MCF 10A (cell line): ENCODE data around the gene OR5V1. TPM values are rescaled to one million over a fixed set of nuclear protein-coding genes. Genes with fewer than 3 reads are reported as not detected.
"Not testable (repeated sequence)": the region's sequence is repeated elsewhere in the genome, so short reads cannot be mapped to it uniquely, and the experiment has no call there.

Experiments used
- BruUV-seq: library from RNA; stranded (reverse); fragments of 400-500 nt; replicated peaks from 2 replicates; lab custom pipeline; 2021; lab: Mats Ljungman, UMichigan
- CTCF ChIA-PET: fragments of 300-600 bp; sonication (Branson Sonifier 250); formaldehyde crosslinking; extraction: SDS; loops from one replicate; lab custom pipeline; 2021; ENCODE audit warnings: antibody characterized with exemption, inconsistent platforms; lab: Yijun Ruan, JAX
- POLR2A ChIA-PET: fragments of 300-600, 350-650 bp; sonication (Branson Sonifier 250); formaldehyde crosslinking; extraction: SDS; loops from one replicate; lab custom pipeline; 2020; ENCODE audit warnings: antibody characterized with exemption, inconsistent platforms; lab: Yijun Ruan, JAX
- DNase-seq: peaks from one replicate; pipeline ENCODE4 v3.0.0-alpha.2; 2018; ENCODE audit not compliant: unreplicated experiment
- H3K27ac Mint-ChIP-seq: one replicate; pipeline ENCODE4 v1.8.0; 2022; ENCODE audit warnings: mild to moderate bottlenecking, low read depth, mixed read lengths; ENCODE audit not compliant: unreplicated experiment
- H3K27me3 Mint-ChIP-seq: one replicate; pipeline ENCODE4 v1.8.0; 2022; ENCODE audit warnings: mixed read lengths; ENCODE audit not compliant: insufficient read depth, unreplicated experiment
- H3K36me3 Mint-ChIP-seq: one replicate; pipeline ENCODE4 v1.8.0; 2022; ENCODE audit warnings: mild to moderate bottlenecking, moderate library complexity, mixed read lengths; ENCODE audit not compliant: insufficient read depth, unreplicated experiment
- H3K4me1 Mint-ChIP-seq: one replicate; pipeline ENCODE4 v1.8.0; 2022; ENCODE audit warnings: mixed read lengths; ENCODE audit not compliant: insufficient read depth, unreplicated experiment
- H3K4me3 Mint-ChIP-seq: one replicate; pipeline ENCODE4 v1.8.0; 2022; ENCODE audit warnings: mild to moderate bottlenecking, moderate library complexity, mixed read lengths; ENCODE audit not compliant: unreplicated experiment
- H3K9me3 Mint-ChIP-seq: one replicate; pipeline ENCODE4 v1.8.0; 2022; ENCODE audit warnings: mixed read lengths; ENCODE audit not compliant: unreplicated experiment
- intact Hi-C: fragments of 100-400 bp; cut with micrococcal nuclease; formaldehyde crosslinking; loops from 2 replicates; pipeline ENCODE4 v1.14.1; 2022
- total RNA-seq: library from RNA; stranded (reverse); gene quantifications from 2 replicates; pipeline ENCODE4 v1.2.3, GENCODE V29; 2022
- TF ChIP-seq, protein P1 (sequence below): fragments of 200-600 bp; IDR thresholded peaks from one replicate; pipeline ENCODE4 v1.8.0; 2022; ENCODE audit warnings: antibody characterized with exemption, mild to moderate bottlenecking; ENCODE audit not compliant: unreplicated experiment

OR5V1 gene
- total RNA-seq, 1 experiment from 2014 or later, result not detected

- Mint-ChIP-seq H3K4me1 (no peaks in the 10 kb centered on the region), H3K9me3 (no peaks in the 10 kb centered on the region), H3K4me3 (no peak overlapping the region), H3K27me3 (peaks cover 40% of the 10 kb centered on the region), H3K27ac (no peak overlapping the region), H3K36me3 (no peaks in the 10 kb centered on the region)
- DNase-seq, result no peak
- intact Hi-C loops, result no loop called here
- ChIA-PET POLR2A (no interaction called here), CTCF (no interaction called here)
- no TSS peak for BruUV-seq
- TF ChIP-seq, protein P1, sequence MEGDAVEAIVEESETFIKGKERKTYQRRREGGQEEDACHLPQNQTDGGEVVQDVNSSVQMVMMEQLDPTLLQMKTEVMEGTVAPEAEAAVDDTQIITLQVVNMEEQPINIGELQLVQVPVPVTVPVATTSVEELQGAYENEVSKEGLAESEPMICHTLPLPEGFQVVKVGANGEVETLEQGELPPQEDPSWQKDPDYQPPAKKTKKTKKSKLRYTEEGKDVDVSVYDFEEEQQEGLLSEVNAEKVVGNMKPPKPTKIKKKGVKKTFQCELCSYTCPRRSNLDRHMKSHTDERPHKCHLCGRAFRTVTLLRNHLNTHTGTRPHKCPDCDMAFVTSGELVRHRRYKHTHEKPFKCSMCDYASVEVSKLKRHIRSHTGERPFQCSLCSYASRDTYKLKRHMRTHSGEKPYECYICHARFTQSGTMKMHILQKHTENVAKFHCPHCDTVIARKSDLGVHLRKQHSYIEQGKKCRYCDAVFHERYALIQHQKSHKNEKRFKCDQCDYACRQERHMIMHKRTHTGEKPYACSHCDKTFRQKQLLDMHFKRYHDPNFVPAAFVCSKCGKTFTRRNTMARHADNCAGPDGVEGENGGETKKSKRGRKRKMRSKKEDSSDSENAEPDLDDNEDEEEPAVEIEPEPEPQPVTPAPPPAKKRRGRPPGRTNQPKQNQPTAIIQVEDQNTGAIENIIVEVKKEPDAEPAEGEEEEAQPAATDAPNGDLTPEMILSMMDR, result no peak
These were observed 36.0 kb downstream of the OR5V1 start for GRCh38 chr6:29332676-29333075.

DNA sequence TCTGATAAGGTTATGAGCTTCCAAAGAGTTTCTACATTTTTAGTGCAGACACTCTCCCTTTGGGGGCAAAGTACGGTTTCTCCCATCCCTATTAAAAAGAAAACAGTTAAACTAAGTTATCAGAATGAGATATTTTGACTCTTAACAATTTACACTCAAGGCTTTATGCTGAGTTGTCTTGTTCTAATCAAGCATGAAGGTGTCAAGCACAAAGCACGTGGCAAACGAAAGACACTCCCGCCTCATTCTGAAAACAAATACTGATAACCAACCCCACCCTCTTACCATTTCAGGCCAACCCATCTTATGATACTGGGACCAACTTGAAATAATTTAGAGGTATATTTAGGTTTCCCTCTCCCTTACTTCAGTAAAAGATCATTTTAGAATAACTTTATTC is 42.9 kb downstream of the OR5V1 start:
- Mint-ChIP-seq H3K27ac (no peak overlapping the region), H3K27me3 (peaks cover 53% of the 10 kb centered on the region), H3K4me3 (no peak overlapping the region), H3K36me3 (no peaks in the 10 kb centered on the region), H3K4me1 (no peaks in the 10 kb centered on the region), H3K9me3 (no peaks in the 10 kb centered on the region)
- DNase-seq, result no peak
- BruUV-seq, result no TSS peak
- intact Hi-C loops, result no loop called here
- TF ChIP-seq, protein P1, result no peak
- POLR2A ChIA-PET, result no interaction called here
- CTCF ChIA-PET, result no interaction called here

GRCh38 chr6:29323332-29323731 is 45.3 kb downstream of the OR5V1 start:
- intact Hi-C loops, H3K4me1 Mint-ChIP-seq, POLR2A ChIA-PET, H3K36me3 Mint-ChIP-seq, H3K9me3 Mint-ChIP-seq, BruUV-seq, H3K4me3 Mint-ChIP-seq, DNase-seq, H3K27ac Mint-ChIP-seq, CTCF ChIA-PET: not testable (repeated sequence)
- H3K27me3 Mint-ChIP-seq, result peaks cover 69% of the 10 kb centered on the region

DNA sequence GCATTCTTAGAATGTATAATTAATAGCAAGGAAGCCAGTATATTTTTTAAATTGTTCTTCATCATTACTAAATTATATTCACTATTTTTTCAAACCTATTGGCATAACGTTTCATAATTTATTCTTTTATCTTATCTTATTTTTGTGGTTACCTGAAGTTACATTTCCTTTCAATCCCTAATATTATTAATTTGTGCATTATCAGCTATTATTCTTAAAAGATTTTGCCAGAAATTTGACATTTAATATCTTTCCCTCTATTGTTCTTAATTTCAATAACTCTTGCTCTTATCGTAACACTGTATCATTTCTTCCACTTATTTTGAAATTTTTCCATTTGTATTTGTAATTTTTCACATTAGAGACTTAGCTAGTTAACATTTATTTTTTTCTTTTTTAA is 48.7 kb downstream of the OR5V1 start:
- no peaks in the 10 kb centered on the region for H3K36me3 Mint-ChIP-seq
- H3K27me3 Mint-ChIP-seq, result peaks cover 63% of the 10 kb centered on the region
- DNase-seq, result no peak
- TF ChIP-seq, protein P1, result no peak
- H3K9me3 Mint-ChIP-seq, result no peaks in the 10 kb centered on the region
- no peak overlapping the region for H3K27ac Mint-ChIP-seq
- no peaks in the 10 kb centered on the region for H3K4me1 Mint-ChIP-seq
- no TSS peak for BruUV-seq
- CTCF ChIA-PET, result interaction anchor here (1.0 kb wide), 1 partner anchor 9 kb away, joined by 3 read pairs; no protein-coding TSS in a partner anchor
- H3K4me3 Mint-ChIP-seq, result no peak overlapping the region
- intact Hi-C loops, result no loop called here
- POLR2A ChIA-PET, result interaction anchor here (0.6 kb wide), 1 partner anchor 10 kb away, joined by 3 read pairs; no protein-coding TSS in a partner anchor

Other genes starting within 250 kb of the OR5V1 start
- not detected in 2 replicates for gene OR2J2, start 198.0 kb downstream of the OR5V1 start, total RNA-seq
- not detected in 2 replicates for gene OR14J1, start 67.2 kb downstream of the OR5V1 start, total RNA-seq
- not detected in 2 replicates for gene OR12D3, start 6.4 kb upstream of the OR5V1 start, total RNA-seq
- gene OR12D2, start 26.8 kb upstream of the OR5V1 start, total RNA-seq, result not detected in 2 replicates
- not detected in 2 replicates for gene OR12D1, start 46.1 kb upstream of the OR5V1 start, total RNA-seq
- gene OR10C1, start 70.4 kb upstream of the OR5V1 start, total RNA-seq, result not detected in 2 replicates
- gene OR11A1, start 88.2 kb upstream of the OR5V1 start, total RNA-seq, result not detected in 2 replicates
- gene OR2H1, start 88.3 kb upstream of the OR5V1 start, total RNA-seq, result not detected in 2 replicates
- not detected in 2 replicates for gene MAS1L, start 119.1 kb upstream of the OR5V1 start, total RNA-seq
- gene UBD, start 190.9 kb upstream of the OR5V1 start, total RNA-seq, result not detected in 2 replicates
- not detected in 2 replicates for gene OR2H2, start 216.3 kb upstream of the OR5V1 start, total RNA-seq